HG02943 (cell line): ENCODE data around the gene ZNF385A.

ENCODE experiments used
- ATAC-seq: cut with Tn5 transposase; IDR thresholded peaks from one replicate; pipeline ENCODE4 v1.9.1; 2021; ENCODE audit warnings: mild to moderate bottlenecking, low read depth, moderate library complexity; ENCODE audit not compliant: unreplicated experiment

The ZNF385A gene

GRCh38 chr12:54377007-54377406 lies 7.5 kb downstream of the ZNF385A start:
- ATAC-seq = no peak

- ATAC-seq = no peak
Measured at GRCh38 chr12:54376596-54376995, 7.9 kb downstream of the ZNF385A start.

GRCh38 chr12:54375259-54375579 lies 9.3 kb downstream of the ZNF385A start:
- no peak for ATAC-seq

GRCh38 chr12:54374562-54375258 lies 9.8 kb downstream of the ZNF385A start:
- ATAC-seq = no peak

GRCh38 chr12:54373649-54374561 lies 10.6 kb downstream of the ZNF385A start:
- no peak for ATAC-seq

GRCh38 chr12:54372113-54372806 lies 12.3 kb downstream of the ZNF385A start:
- ATAC-seq = no peak

GRCh38 chr12:54371328-54372112 lies 13.0 kb downstream of the ZNF385A start:
- no peak for ATAC-seq

- ATAC-seq = no peak
Measured at GRCh38 chr12:54370171-54370730, 14.3 kb downstream of the ZNF385A start.

- ATAC-seq = no peak
Measured at GRCh38 chr12:54369597-54370131, 14.9 kb downstream of the ZNF385A start.

GRCh38 chr12:54368709-54369596 lies 15.6 kb downstream of the ZNF385A start:
- no peak for ATAC-seq

- ATAC-seq = no peak
Measured at GRCh38 chr12:54368025-54368708, 16.4 kb downstream of the ZNF385A start.

GRCh38 chr12:54364413-54364812 lies 20.1 kb downstream of the ZNF385A start, which contains the start of gene GPR84:
TSS of gene GPR84 (minus strand) at chr12:54364486. CDS start at chr12:54363851, 635 bp downstream.
- no peak for ATAC-seq

GRCh38 chr12:54363618-54364017 lies 20.9 kb downstream of the ZNF385A start:
- no peak for ATAC-seq

- no peak for ATAC-seq
Measured at GRCh38 chr12:54363047-54363446, 21.5 kb downstream of the ZNF385A start.

- ATAC-seq = no peak
Measured at GRCh38 chr12:54360717-54361456, 23.6 kb downstream of the ZNF385A start.

GRCh38 chr12:54359762-54360351 lies 24.7 kb downstream of the ZNF385A start:
- no peak for ATAC-seq
